ENCODE results near the gene RCAN3.

- TF ChIP-seq CHD2 (IDR thresholded peaks at IDR 0.05; ENCODE audit: low read depth, low read length) (no peak), ZNF146 (CRISPR knock-in tag; IDR thresholded peaks at IDR 0.05; ENCODE audit: unreplicated experiment) (no peak), TEAD4 (IDR thresholded peaks at IDR 0.05; ENCODE audit: low read length) (no peak), TEAD4 (CRISPR knock-in tag; IDR thresholded peaks at IDR 0.05; ENCODE audit: borderline replicate concordance) (no peak), ZNF24 (IDR thresholded peaks at IDR 0.05) (no peak), ZNF165 (CRISPR knock-in tag; IDR thresholded peaks at IDR 0.05; ENCODE audit: borderline replicate concordance) (no peak), MEIS2 (IDR thresholded peaks at IDR 0.05; ENCODE audit: partially characterized antibody) (no peak), ZBTB8A (IDR thresholded peaks at IDR 0.05; ENCODE audit: partially characterized antibody) (no peak), SP2 (IDR thresholded peaks at IDR 0.05; ENCODE audit: extremely low read depth, low read depth, low read length, poor library complexity, severe bottlenecking) (no peak)
Measured at GRCh38 chr1:24586119-24586518, 83.5 kb downstream of the RCAN3 start.

Measured in K562 (cell line).